KOPT-K1 (cell line): Measurements from ENCODE around the gene ABHD12.
"Not testable (repeated sequence)": the region's sequence is repeated elsewhere in the genome, so short reads cannot be mapped to it uniquely, and the experiment has no call there.

Experiments
- H3K27ac ChIP-seq: fragments of 200-600 bp; sonication (generic); 2 replicates; pipeline ENCODE4 v1.5.1; 2016; ENCODE audit warnings: antibody characterized with exemption, mild to moderate bottlenecking, low read depth, low read length; ENCODE audit not compliant: poor library complexity, severe bottlenecking
- H3K36me3 ChIP-seq: fragments of 200-600 bp; sonication (generic); 2 replicates; pipeline ENCODE4 v1.5.1; 2017; ENCODE audit warnings: antibody characterized with exemption, mild to moderate bottlenecking, low read length, moderate library complexity; ENCODE audit not compliant: insufficient read depth
- H3K9me3 ChIP-seq: fragments of 200-600 bp; sonication (generic); 2 replicates; pipeline ENCODE4 v1.5.1; 2017; ENCODE audit warnings: antibody characterized with exemption, low read length, mild to moderate bottlenecking; ENCODE audit not compliant: insufficient read depth, poor library complexity, severe bottlenecking

ABHD12 gene

GRCh38 chr20:25270829-25271251 is 119.8 kb downstream of the ABHD12 start:
- no peaks in the 10 kb centered on the region for H3K9me3 ChIP-seq
- no peak overlapping the region for H3K27ac ChIP-seq
- peaks cover 67% of the 10 kb centered on the region for H3K36me3 ChIP-seq

DNA sequence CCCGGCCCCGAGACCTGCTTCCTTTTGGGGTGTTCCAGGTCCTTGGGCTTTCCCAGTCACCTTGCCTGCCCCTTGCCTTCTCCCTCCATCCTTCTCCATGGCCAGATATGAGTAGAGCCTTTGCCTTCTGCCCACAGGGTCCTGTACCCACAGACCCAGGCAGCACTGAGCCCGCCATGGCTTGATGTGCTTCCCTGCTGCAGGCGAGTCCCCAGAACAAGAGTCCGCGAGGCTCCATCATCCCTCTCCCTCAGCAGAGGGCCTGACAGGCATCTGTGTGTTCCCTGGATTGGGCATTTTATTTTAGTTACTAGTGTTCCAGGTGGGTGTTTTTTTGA is 120.8 kb downstream of the ABHD12 start:
- H3K9me3 ChIP-seq = no peaks in the 10 kb centered on the region
- peaks cover 57% of the 10 kb centered on the region for H3K36me3 ChIP-seq
- no peak overlapping the region for H3K27ac ChIP-seq

- peaks cover 52% of the 10 kb centered on the region for H3K36me3 ChIP-seq
- H3K27ac ChIP-seq = no peak overlapping the region
- no peaks in the 10 kb centered on the region for H3K9me3 ChIP-seq
Observed at GRCh38 chr20:25269057-25269832, 121.4 kb downstream of the ABHD12 start.

DNA sequence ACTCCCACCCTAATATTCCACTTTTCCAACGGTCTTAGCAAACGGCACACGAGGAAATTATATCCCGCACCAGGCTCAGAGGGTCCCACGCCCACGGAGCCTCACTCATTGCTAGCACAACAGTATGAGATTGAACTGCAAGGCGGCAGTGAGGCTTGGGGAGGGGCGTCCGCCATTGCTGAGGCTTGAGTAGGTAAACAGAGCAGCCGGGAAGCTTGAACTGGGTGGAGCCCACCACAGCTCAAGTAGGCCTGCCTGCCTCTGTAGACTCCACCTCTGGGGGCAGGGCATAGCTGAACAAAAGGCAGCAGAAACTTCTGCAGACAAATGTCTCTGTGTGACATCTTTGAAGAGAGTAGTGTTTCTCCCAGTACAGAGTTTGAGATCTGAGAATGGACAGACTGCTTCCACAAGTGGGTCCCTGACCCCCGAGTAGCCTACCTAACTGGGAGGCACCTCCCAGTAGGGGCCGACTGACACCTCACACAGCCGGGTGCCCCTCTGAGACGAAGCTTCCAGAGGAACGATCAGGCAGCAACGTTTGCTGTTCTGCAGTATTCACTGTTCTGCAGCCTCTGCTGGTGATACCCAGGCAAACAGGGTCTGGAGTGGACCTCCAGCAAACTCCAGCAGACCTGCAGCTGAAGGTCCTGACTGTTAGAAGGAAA is 129.7 kb downstream of the ABHD12 start:
- not testable (repeated sequence) for H3K36me3 ChIP-seq, H3K9me3 ChIP-seq
- peak overlapping the region; percentile 10 for H3K27ac ChIP-seq

DNA sequence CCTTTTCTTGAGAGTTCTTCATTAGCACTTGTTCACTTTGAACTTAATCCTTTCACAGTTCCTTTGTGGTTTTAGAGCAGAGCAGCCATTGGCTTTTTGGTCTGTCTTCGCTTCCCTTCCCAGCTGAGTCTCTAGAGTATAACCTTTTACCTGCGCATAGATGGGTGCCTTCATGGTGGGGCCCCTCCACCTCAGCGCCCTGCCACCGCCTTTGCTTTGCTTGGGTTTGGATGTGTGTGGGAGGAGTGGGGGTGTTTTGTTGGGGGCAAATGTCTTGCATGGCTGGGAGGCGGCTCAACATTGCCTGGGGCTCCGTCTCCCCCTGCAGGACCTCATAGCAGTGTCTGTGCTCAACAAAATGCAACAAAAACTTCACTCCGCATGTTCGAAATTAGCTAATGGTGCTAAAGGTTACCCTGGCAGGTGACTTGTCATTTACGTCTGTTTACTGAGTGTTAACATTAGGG is 130.8 kb downstream of the ABHD12 start:
- Histone ChIP-seq H3K27ac (peak overlapping the region; percentile 47), H3K36me3 (peaks cover 14% of the 10 kb centered on the region), H3K9me3 (no peaks in the 10 kb centered on the region)

DNA sequence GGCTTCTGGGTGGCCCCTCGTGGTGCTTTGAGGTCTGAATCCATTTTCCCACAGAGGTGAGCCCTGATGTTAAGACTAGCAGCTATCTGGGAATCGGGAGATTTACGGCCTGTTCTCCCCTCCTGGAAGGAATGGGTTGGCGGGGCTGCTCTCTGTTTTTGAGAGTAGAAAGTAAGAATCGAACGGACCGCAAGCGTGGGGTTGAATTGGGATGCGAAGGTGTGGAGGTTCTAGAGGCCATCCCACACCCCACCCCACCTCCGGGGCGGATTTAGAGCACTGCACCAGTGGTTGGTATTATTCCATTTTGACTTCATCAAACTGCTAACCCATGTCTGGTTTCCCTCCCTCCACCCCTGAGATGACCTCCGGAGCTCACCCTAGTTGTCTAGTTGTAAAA is 131.3 kb downstream of the ABHD12 start:
- Histone ChIP-seq H3K9me3 (no peaks in the 10 kb centered on the region), H3K27ac (peak overlapping the region; percentile 47), H3K36me3 (peaks cover 14% of the 10 kb centered on the region)

DNA sequence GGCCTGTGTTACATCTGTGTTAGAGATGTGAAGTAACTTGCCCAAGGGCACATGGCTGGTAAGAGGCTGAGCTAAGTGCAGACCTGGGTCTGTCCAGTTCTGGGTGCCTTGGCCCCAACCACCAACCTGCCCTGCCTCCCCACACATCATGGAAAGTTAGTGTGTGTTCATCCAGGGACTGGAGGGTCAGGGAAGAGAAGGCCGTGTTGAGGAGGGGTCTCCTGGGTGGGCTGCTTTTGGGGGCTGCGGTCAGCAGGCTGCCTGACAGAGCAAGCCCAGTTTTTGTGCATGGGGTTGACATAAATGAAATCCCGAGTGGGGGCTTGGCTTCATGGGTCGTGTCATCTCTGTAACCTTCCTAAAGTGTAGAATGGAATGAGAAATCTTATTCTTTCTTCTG is 131.8 kb downstream of the ABHD12 start:
- Histone ChIP-seq H3K36me3 (peaks cover 14% of the 10 kb centered on the region), H3K9me3 (no peaks in the 10 kb centered on the region), H3K27ac (peak overlapping the region; percentile 47)

DNA sequence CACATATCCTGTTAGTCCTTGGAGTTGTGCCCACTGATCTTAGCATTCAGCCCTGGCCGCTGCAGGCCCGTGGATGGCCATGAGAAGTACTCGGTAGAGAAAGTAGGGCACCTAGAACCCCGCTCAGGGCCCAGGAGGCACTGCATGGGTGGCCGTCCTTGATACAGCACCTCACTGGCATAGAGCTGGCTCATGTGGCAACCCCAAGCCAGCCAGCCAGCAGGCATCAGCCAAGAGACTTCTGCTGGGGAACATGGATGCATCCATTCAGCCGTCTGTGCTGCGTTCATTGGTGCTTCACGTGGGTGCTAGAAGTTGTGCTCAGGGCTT is 132.2 kb downstream of the ABHD12 start:
- Histone ChIP-seq H3K27ac (peak overlapping the region; percentile 47), H3K9me3 (no peaks in the 10 kb centered on the region), H3K36me3 (peaks cover 14% of the 10 kb centered on the region)

DNA sequence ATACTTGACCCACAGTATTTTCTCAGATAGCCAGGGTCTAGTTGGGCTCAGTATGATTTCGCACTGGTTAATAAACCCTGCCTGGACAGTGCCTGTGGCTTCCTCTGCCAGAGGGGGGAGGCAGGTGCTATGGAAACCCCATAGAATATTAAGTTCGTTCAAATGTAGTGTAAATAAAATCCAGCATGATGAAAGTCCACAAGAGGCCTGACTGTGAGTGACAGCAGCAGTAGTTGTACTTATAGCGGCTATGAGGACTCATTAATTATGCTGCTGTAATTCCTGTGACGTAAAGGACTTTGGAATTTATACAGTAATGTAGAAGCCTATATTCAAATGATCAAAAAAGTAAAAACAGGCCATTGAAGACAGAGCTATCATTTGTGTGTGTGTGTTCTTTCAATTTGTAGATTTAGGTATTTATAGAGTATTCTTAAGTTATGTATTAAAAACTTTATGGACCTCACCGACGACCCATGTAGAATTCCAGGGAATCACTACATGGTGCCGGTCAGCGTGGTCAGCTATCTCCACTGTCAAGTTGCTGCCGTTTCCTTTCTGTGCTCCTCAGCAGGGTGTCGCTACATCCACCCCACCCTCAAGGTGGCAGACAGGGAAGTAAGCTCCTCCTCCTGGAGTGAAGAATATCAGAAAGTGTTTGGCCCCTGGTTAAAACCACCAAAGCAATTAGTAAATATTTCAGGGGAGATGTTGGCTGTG is 132.7 kb downstream of the ABHD12 start:
- peak overlapping the region; percentile 8 for H3K27ac ChIP-seq
- peaks cover 14% of the 10 kb centered on the region for H3K36me3 ChIP-seq
- H3K9me3 ChIP-seq = no peaks in the 10 kb centered on the region

GRCh38 chr20:25257130-25257529 is 133.5 kb downstream of the ABHD12 start:
- H3K27ac ChIP-seq = no peak overlapping the region
- no peaks in the 10 kb centered on the region for H3K9me3 ChIP-seq
- H3K36me3 ChIP-seq = peaks cover 14% of the 10 kb centered on the region

- Histone ChIP-seq H3K27ac (no peak overlapping the region), H3K36me3 (peaks cover 15% of the 10 kb centered on the region), H3K9me3 (no peaks in the 10 kb centered on the region)
Observed at GRCh38 chr20:25256226-25256859, 134.3 kb downstream of the ABHD12 start.

DNA sequence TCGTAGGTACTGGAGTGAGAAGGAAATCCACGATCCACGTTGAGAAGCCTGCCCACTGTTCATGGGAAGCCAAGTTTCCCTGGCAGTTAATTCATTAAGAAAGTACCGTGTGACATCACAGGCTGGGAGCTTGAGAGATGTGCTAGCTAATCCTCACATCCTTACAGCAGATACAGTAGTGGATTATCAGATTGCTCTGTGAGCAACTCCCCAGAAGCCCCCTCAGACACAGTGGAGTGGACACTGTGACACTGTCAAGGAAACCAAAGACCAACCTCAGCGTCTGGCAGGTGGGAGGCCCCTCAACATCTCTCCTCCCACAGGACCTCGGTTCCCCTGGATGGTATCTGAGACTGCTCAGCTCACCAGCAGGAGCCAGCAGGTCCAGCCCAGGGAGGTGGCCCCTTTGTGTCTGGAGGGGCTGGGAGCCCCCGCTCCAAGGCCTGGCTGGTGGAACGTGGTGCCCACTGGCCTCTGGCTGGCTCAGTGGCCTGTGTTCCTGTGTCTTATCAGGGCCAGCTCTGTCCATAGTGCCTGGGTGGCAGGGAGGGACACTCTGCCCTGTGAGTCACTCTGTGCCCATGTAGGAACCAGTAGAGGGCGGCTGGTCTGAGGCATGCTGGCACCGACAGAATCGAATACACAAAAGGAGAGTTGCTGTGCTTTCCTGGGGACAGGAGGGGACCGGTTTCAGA is 135.5 kb downstream of the ABHD12 start:
- Histone ChIP-seq H3K27ac (no peak overlapping the region), H3K9me3 (no peaks in the 10 kb centered on the region), H3K36me3 (peaks cover 13% of the 10 kb centered on the region; the same call in 1 of the 2 replicates)

DNA sequence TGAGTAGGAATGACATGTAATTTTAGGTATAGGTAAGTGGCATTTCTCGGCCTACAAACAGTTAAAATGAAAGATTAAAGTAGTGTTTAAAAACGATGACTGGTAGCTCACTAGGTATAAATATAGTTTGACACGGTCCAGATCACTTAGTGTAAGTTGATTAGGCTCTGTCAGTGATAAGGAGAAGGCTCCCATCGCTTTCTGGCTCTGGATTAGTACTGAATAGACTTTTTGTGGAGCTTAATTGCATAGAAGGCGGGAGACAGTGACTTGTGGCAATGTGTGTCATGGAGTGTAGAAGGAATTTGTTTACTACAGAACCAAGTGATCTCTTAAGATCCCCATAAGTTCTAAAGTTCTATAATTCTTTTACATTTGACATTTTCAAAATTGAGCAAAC is 136.1 kb downstream of the ABHD12 start:
- Histone ChIP-seq H3K9me3 (no peaks in the 10 kb centered on the region), H3K36me3 (peaks cover 13% of the 10 kb centered on the region; the same call in 1 of the 2 replicates), H3K27ac (no peak overlapping the region)

DNA sequence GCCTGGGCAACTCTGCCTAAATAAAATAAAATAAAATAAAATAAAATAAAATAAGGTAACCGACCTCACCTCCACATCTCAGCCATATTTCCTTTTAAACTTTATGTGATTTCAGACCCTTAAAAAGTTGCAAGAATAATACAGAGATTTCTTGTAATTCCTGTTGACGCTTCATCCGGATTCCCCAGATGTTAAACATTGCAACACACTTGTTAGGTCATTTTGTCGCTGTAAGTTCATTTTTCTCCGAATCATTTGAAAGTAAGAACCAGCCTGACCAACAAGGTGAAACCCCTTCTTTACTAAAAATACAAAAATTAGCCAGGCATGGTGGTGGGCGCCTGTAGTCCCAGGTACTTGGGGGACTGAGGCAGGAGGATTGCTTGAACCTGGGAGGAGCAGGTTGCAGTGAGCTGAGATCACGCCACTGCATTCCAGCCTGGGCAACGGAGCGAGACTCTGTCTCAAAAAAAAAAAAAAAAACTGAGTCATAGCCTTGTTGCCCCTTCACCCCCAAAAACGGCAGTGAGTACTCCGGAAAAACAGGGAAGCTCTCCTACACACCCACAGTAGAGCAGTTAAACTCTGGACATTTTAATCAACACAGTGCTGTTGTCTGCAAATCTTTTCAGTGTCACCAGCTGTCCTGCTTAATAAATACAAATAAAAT is 136.9 kb downstream of the ABHD12 start:
- no peak overlapping the region for H3K27ac ChIP-seq
- peaks cover 13% of the 10 kb centered on the region; the same call in 1 of the 2 replicates for H3K36me3 ChIP-seq
- no peaks in the 10 kb centered on the region for H3K9me3 ChIP-seq
